ENCODE measurements around the gene PTGS2. TPM values are rescaled to one million over a fixed set of nuclear protein-coding genes. Genes with fewer than 3 reads are reported as not detected.
"Not testable (repeated sequence)": the region's sequence is repeated elsewhere in the genome, so short reads cannot be mapped to it uniquely, and the experiment has no call there.

The PTGS2 gene
- total RNA-seq, 4 donors from 2014 or later = 5.9 to 28.3 (median 8.3) TPM

DNA sequence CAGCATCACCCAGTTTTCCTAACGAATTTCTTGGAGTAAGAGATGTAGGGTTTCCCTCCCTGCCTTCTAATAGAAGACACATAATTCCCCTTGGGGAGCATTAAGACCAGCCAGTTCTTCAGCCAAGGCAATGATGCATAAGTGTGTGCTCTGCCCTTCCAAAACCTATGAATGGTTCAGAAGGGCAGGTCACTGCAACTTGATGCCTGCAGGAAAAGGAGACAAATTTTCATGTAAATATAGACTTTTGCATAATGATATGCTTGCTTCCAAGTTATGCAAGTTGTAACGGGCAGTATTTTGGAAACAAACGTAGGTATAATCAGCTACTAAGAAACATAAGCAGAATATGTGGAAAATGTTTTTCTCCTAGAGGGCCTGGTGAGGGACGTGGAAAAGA, 31.6 kb downstream of the PTGS2 start:
- 60% methylated on average over 4 of the region's 4 CpGs for WGBS, 2 donors (ENCODE audit: low coverage in 1 of 2)
- no peak for DNase-seq
- in situ Hi-C loops (cut with MboI; ENCODE audit: low pct_ligation_motif_present in 1 of 4, low pct_unique_long_range_greater_than_20kb in 1 of 4, low sequenced_read_pairs in 3 of 4) (no loop called here), intact Hi-C loops (cut with DNase I; ENCODE audit: low total_unique reads) (no loop called here)
- Histone ChIP-seq H3K27ac (no peak overlapping the region), H3K9me3 (no peaks in the 10 kb centered on the region), H3K27me3 (no peaks in the 10 kb centered on the region), H3K4me1 (no peaks in the 10 kb centered on the region), H3K4me3 (no peak overlapping the region), H3K36me3 (no peaks in the 10 kb centered on the region)
- no peak for TF ChIP-seq POLR2A (IDR thresholded peaks at IDR 0.05)
- TF ChIP-seq, protein P1, sequence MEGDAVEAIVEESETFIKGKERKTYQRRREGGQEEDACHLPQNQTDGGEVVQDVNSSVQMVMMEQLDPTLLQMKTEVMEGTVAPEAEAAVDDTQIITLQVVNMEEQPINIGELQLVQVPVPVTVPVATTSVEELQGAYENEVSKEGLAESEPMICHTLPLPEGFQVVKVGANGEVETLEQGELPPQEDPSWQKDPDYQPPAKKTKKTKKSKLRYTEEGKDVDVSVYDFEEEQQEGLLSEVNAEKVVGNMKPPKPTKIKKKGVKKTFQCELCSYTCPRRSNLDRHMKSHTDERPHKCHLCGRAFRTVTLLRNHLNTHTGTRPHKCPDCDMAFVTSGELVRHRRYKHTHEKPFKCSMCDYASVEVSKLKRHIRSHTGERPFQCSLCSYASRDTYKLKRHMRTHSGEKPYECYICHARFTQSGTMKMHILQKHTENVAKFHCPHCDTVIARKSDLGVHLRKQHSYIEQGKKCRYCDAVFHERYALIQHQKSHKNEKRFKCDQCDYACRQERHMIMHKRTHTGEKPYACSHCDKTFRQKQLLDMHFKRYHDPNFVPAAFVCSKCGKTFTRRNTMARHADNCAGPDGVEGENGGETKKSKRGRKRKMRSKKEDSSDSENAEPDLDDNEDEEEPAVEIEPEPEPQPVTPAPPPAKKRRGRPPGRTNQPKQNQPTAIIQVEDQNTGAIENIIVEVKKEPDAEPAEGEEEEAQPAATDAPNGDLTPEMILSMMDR (IDR thresholded peaks at IDR 0.05) = no peak

DNA sequence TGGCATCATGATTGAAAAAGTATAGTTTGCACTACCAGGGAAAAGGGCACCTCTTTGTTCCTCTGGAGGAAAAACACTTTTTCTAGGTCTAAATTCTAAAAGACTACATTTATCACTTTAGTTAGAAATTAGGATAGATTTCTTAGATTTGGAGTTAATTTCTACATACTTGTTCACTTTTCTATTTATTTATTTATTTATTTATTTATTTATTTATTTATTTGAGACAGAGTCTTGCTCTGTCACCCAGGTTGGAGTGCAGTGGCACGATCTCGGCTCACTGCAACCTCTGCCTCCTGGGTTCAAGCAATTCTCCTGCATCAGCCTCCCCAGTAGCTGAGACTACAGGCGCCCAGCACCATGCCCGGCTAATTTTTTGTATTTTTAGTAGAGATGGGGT, 32.2 kb downstream of the PTGS2 start:
- H3K27ac ChIP-seq; H3K4me1 ChIP-seq; H3K9me3 ChIP-seq; H3K36me3 ChIP-seq; in situ Hi-C loops (cut with MboI; ENCODE audit: low pct_ligation_motif_present in 1 of 4, low pct_unique_long_range_greater_than_20kb in 1 of 4, low sequenced_read_pairs in 3 of 4); DNase-seq; H3K27me3 ChIP-seq; intact Hi-C loops (cut with DNase I; ENCODE audit: low total_unique reads); H3K4me3 ChIP-seq: not testable (repeated sequence)
- 88 to 92% methylated on average over 3 to 4 of the region's 4 CpGs for WGBS, 2 donors (ENCODE audit: low coverage in 1 of 2)

DNA sequence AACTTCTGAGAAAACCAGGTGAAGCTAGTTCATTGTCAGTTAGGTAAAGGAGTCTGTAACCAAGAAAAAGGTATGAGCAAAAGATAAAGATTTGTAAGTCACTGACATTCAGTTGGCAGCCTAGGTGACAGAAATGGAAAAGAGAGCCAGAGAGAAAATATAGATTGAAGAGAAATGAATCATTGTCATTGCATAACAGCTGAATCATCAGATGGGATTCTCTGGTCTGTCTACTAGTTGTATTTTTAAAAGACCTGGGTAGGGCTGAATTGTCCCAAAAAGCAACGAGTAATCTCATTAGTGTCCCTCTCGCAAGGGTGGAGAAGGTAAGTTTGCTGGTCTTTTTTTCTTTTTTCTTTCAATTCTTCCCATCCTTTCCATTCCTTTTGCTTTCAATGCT, 36.6 kb downstream of the PTGS2 start:
- Histone ChIP-seq H3K4me1 (no peaks in the 10 kb centered on the region), H3K4me3 (no peak overlapping the region), H3K36me3 (no peaks in the 10 kb centered on the region), H3K9me3 (no peaks in the 10 kb centered on the region), H3K27me3 (no peaks in the 10 kb centered on the region), H3K27ac (no peak overlapping the region)
- 72 to 83% methylated on average over 2 of the region's 2 CpGs for WGBS, 2 donors (ENCODE audit: low coverage in 1 of 2)
- DNase-seq = no peak
- intact Hi-C loops (cut with DNase I; ENCODE audit: low total_unique reads) (no loop called here), in situ Hi-C loops (cut with MboI; ENCODE audit: low pct_ligation_motif_present in 1 of 4, low pct_unique_long_range_greater_than_20kb in 1 of 4, low sequenced_read_pairs in 3 of 4) (no loop called here)
- TF ChIP-seq POLR2AphosphoS5 (IDR thresholded peaks at IDR 0.05) (no peak), POLR2A (IDR thresholded peaks at IDR 0.05) (no peak), EP300 (IDR thresholded peaks at IDR 0.05; ENCODE audit: low read depth) (no peak)
- TF ChIP-seq, protein P1 (IDR thresholded peaks at IDR 0.05) = no peak

DNA sequence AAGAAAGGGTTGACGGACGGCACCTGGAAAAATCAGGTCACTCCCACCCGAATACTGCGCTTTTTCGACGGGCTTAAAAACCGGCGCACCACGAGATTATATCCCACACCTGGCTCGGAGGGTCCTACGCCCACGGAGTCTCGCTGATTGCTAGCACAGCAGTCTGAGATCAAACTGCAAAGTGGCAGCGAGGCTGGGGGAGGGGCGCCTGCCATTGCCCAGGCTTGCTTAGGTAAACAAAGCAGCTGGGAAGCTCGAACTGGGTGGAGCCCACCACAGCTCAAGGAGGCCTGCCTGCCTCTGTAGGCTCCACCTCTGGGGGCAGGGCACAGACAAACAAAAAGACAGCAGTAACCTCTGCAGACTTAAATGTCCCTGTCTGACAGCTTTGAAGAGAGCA, 42.7 kb downstream of the PTGS2 start:
- intact Hi-C loops (cut with DNase I; ENCODE audit: low total_unique reads) = not testable (repeated sequence)

DNA sequence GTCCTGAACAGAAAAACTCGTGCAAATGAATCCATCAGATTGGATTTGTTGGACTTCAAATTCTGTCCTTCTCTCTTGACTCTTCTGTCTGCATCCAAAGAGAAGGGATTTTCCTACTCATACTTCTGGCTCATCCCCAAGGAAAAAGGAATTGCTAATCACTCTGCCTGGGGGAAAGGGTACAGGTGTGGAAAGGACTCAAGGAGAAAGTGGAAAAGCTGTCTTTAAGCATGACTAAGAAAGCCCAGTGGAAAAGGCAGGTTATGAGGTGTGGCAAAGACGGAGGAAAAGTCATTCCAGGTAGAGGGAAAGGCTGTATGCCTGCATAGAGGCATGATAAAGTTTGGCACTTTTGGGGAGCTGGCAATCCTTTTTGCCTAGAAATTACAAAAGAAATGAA, 43.4 kb downstream of the PTGS2 start:
- 80 to 87% methylated on average over 2 of the region's 2 CpGs for WGBS, 2 donors (ENCODE audit: low coverage in 1 of 2)
- TF ChIP-seq, protein P1 (IDR thresholded peaks at IDR 0.05) = no peak
- no peak for TF ChIP-seq EP300 (IDR thresholded peaks at IDR 0.05; ENCODE audit: low read depth)
- no peak for TF ChIP-seq POLR2AphosphoS5 (IDR thresholded peaks at IDR 0.05)
- no peak for TF ChIP-seq POLR2A (IDR thresholded peaks at IDR 0.05)
- in situ Hi-C loops (cut with MboI; ENCODE audit: low pct_ligation_motif_present in 1 of 4, low pct_unique_long_range_greater_than_20kb in 1 of 4, low sequenced_read_pairs in 3 of 4) = no loop called here
- H3K27me3 ChIP-seq = no peaks in the 10 kb centered on the region
- intact Hi-C loops (cut with DNase I; ENCODE audit: low total_unique reads) = no loop called here
- H3K27ac ChIP-seq = no peak overlapping the region
- H3K36me3 ChIP-seq = no peaks in the 10 kb centered on the region
- DNase-seq = no peak
- H3K4me3 ChIP-seq = no peak overlapping the region
- no peaks in the 10 kb centered on the region for H3K9me3 ChIP-seq
- no peaks in the 10 kb centered on the region for H3K4me1 ChIP-seq

More for the DNA sequence above, 42.7 kb downstream of the PTGS2 start:
- H3K4me1 ChIP-seq; H3K27ac ChIP-seq; H3K27me3 ChIP-seq; in situ Hi-C loops (cut with MboI; ENCODE audit: low pct_ligation_motif_present in 1 of 4, low pct_unique_long_range_greater_than_20kb in 1 of 4, low sequenced_read_pairs in 3 of 4); H3K36me3 ChIP-seq; H3K9me3 ChIP-seq; H3K4me3 ChIP-seq; DNase-seq: not testable (repeated sequence)
- 86% methylated on average over 13 of the region's 16 CpGs; no CpG with 5 or more reads in 1 of the 2 donors for WGBS, 2 donors (ENCODE audit: low coverage in 1 of 2)

Data from transverse colon (tissue), 4 donors.